Panc1 (cell line): ENCODE results near the gene MATN1. TPM values are rescaled to one million over a fixed set of nuclear protein-coding genes. Genes with fewer than 3 reads are reported as not detected.

Experiments
- ATAC-seq: fragments of 200-7000 bp; cut with Tn5 transposase; 2 replicates; pipeline ENCODE4 v1.9.1; 2020; ENCODE audit warnings: mild to moderate bottlenecking, moderate library complexity
- BruUV-seq: library from RNA; stranded (reverse); fragments of 400-500 nt; replicated peaks from 2 replicates; lab custom pipeline; 2021; lab: Mats Ljungman, UMichigan
- CTCF ChIA-PET: fragments of 300-600 bp; sonication (Branson Sonifier 250); formaldehyde crosslinking; loops from one replicate; lab custom pipeline; 2022; ENCODE audit warnings: antibody characterized with exemption; lab: Charles Lee
- POLR2A ChIA-PET: fragments of 300-600 bp; sonication (Branson Sonifier 250); formaldehyde crosslinking; loops from one replicate; lab custom pipeline; 2022; ENCODE audit warnings: antibody characterized with exemption; lab: Charles Lee
- DNase-seq: peaks from one replicate; pipeline ENCODE4 v3.0.0-alpha.2; 2010; ENCODE audit warnings: low read depth, low spot score
- H3K27ac ChIP-seq: 2 replicates; pipeline ENCODE4 v1.5.1; 2011; ENCODE audit warnings: mild to moderate bottlenecking, low read length, inconsistent platforms
- H3K27me3 ChIP-seq: fragments of 200-500 bp; sonication (Bioruptor generic); 2 replicates; pipeline ENCODE4 v1.6.0; 2014; ENCODE audit warnings: low read length, inconsistent platforms; ENCODE audit not compliant: control insufficient read depth, insufficient read depth
- H3K36me3 ChIP-seq: fragments of 200-500 bp; sonication (Bioruptor generic); 2 replicates; pipeline ENCODE4 v1.5.1; 2014; ENCODE audit warnings: inconsistent platforms, mild to moderate bottlenecking, low read length, moderate library complexity; ENCODE audit not compliant: control insufficient read depth, insufficient read depth
- H3K4me1 ChIP-seq: 2 replicates; pipeline ENCODE4 v1.5.1; 2011; ENCODE audit warnings: inconsistent platforms, mild to moderate bottlenecking, low read length, moderate library complexity; ENCODE audit not compliant: control insufficient read depth, insufficient read depth
- H3K4me3 ChIP-seq, 2 experiments: 2 replicates each; pipeline ENCODE4 v1.5.1; 2011 to 2012; ENCODE audit warnings: low read depth in 2 of 2, low read length in 2 of 2, mild to moderate bottlenecking in 2 of 2, inconsistent platforms in 1 of 2, moderate library complexity in 1 of 2
- H3K9me3 ChIP-seq: fragments of 200-500 bp; sonication (Bioruptor generic); 2 replicates; pipeline ENCODE4 v1.5.1; 2014; ENCODE audit warnings: low read depth, mild to moderate bottlenecking, inconsistent platforms, low read length, moderate library complexity; ENCODE audit not compliant: control insufficient read depth, insufficient read depth
- CTCF ChIP-seq: fragments of 450-650 bp; IDR thresholded peaks from 2 replicates; pipeline ENCODE4 v1.5.1; 2017; ENCODE audit warnings: mild to moderate bottlenecking
- POLR2AphosphoS5 ChIP-seq: IDR thresholded peaks from 2 replicates; pipeline ENCODE4 v1.6.1; 2012; ENCODE audit warnings: mild to moderate bottlenecking, low read depth, low read length, moderate library complexity
- REST ChIP-seq, 2 experiments: IDR thresholded peaks; 2 replicates each; pipeline ENCODE4 v1.6.1; 2011 to 2012; ENCODE audit warnings: low read depth in 2 of 2, control low read depth in 1 of 2, low read length in 1 of 2, mild to moderate bottlenecking in 1 of 2, moderate library complexity in 1 of 2; ENCODE audit not compliant: insufficient read depth in 1 of 2
- SIN3A ChIP-seq: IDR thresholded peaks from 2 replicates; pipeline ENCODE4 v1.6.1; 2012; ENCODE audit warnings: low read depth, mild to moderate bottlenecking, low read length, moderate library complexity, borderline replicate concordance; ENCODE audit not compliant: insufficient read depth
- TCF7L2 ChIP-seq: IDR thresholded peaks from 2 replicates; pipeline ENCODE4 v1.6.1; 2011; ENCODE audit warnings: mild to moderate bottlenecking, low read depth, low read length, inconsistent platforms
- in situ Hi-C: cut with HindIII; loops from 2 replicates; pipeline ENCODE4 v1.10.0; 2016; ENCODE audit warnings: low sequenced_read_pairs, low pct_unique_long_range_greater_than_20kb
- intact Hi-C: fragments of 100-400 bp; cut with micrococcal nuclease; formaldehyde crosslinking; loops from one replicate; pipeline ENCODE4 v1.10.0; 2022; ENCODE audit not compliant: unreplicated experiment
- total RNA-seq: library from RNA; stranded (reverse); gene quantifications from one replicate; pipeline ENCODE4 v1.2.1, GENCODE V29; 2021; ENCODE audit not compliant: unreplicated experiment

The MATN1 gene
- total RNA-seq, 1 experiment from 2014 or later: 0.59 TPM

- Histone ChIP-seq H3K4me1 (no peaks in the 10 kb centered on the region), H3K27ac (no peak overlapping the region), H3K36me3 (no peaks in the 10 kb centered on the region), H3K9me3 (no peaks in the 10 kb centered on the region), H3K4me3 (no peak overlapping the region), H3K27me3 (no peaks in the 10 kb centered on the region)
- intact Hi-C loops (no loop called here), in situ Hi-C loops (no loop called here)
- TF ChIP-seq SIN3A (no peak), CTCF (no peak), POLR2AphosphoS5 (no peak)
- DNase-seq: no peak
- no peak for ATAC-seq
- ChIA-PET CTCF (no interaction called here), POLR2A (no interaction called here)
- BruUV-seq: no TSS peak
Observed at GRCh38 chr1:30738715-30739559, 15.6 kb upstream of the MATN1 start.

- H3K36me3 ChIP-seq: no peaks in the 10 kb centered on the region
- H3K4me1 ChIP-seq: no peaks in the 10 kb centered on the region
- no peak for TF ChIP-seq CTCF
- TF ChIP-seq TCF7L2: no peak
- no peak for TF ChIP-seq POLR2AphosphoS5
- TF ChIP-seq SIN3A: no peak
- no peak for TF ChIP-seq REST (IDR thresholded peaks at IDR 0.05; ENCODE audit: insufficient read depth in 1 of 2, low read depth in 2 of 2, low read length in 1 of 2)
- H3K27me3 ChIP-seq: no peaks in the 10 kb centered on the region
- intact Hi-C loops: no loop called here
- no peaks in the 10 kb centered on the region for H3K9me3 ChIP-seq
- no peak overlapping the region for H3K4me3 ChIP-seq
- CTCF ChIA-PET: no interaction called here
- H3K27ac ChIP-seq: no peak overlapping the region
- BruUV-seq: no TSS peak
- ATAC-seq (no peak), DNase-seq (no peak)
- POLR2A ChIA-PET: no interaction called here
- in situ Hi-C loops: no loop called here
Observed at GRCh38 chr1:30738040-30738714, 14.8 kb upstream of the MATN1 start.
